ENCODE results near the gene ZNF462. TPM values are rescaled to one million over a fixed set of nuclear protein-coding genes. Genes with fewer than 3 reads are reported as not detected.

Gene ZNF462
- total RNA-seq, 1 experiment from 2014 or later = 20.6 TPM

DNA sequence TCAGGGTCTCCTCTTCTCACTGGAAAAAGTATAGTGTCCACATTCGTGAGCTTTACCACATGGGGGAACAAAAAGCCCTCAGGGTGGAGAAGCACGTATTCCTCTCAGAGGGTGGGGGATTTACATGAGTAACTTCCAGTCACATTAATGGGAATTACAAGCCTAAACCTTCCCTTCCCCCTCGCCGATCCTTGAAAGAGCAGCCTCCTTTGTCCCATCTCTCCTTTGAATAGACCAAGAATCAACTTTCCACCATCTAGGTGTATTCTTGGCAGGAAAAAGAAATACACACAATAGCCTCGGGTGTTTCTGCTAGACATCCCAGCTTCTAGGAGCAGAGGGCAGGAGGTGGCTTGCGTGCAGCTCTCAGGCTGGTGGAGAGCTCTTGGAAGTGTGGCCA lies 144.4 kb downstream of the ZNF462 start:
- no peak for DNase-seq (ENCODE audit: low read depth)

DNA sequence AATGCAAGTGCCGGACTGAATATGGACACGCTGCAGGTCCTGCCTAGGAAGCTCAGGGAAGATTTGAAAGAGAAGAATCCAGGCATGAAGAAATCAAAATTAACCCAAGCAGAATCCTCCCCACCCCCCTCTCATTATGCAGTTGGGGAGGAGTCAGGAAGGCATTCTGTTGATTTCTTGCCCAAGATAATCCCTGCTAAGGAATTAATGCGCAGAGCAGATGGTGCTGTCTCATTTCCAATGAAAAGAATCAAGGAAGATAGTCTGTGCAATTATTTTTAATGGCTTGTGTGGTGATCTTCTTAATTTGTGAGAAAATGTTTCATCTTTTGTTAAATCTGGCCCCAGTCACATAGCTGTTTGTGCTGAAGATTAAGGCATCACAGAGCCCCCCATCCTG lies 145.0 kb downstream of the ZNF462 start:
- DNase-seq (ENCODE audit: low read depth) = no peak

DNA sequence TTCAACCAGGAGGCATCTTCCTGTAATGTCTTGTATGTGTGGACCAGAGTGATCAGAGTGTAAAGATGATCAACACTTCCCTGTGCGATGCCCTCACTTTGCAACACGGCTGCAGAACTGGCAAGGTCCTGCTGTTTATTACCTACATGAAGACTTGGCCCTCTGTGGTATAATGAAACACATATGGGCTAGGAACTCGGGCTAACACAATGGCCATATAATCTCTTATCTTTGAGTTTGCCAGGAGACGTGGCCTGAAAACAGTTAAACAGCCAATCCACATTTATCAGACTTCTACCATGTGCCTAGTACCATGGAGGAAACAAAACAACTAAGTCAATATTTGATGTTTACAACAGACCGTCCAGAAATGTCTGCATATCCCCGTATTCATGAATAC lies 145.5 kb downstream of the ZNF462 start:
- no peak for DNase-seq (ENCODE audit: low read depth)

GRCh38 chr9:107016383-107016782 lies 153.4 kb downstream of the ZNF462 start:
- no peak for DNase-seq (ENCODE audit: low read depth)

GRCh38 chr9:107018861-107019545 lies 156.0 kb downstream of the ZNF462 start:
- DNase-seq (ENCODE audit: low read depth) = peak; percentile 89

DNA sequence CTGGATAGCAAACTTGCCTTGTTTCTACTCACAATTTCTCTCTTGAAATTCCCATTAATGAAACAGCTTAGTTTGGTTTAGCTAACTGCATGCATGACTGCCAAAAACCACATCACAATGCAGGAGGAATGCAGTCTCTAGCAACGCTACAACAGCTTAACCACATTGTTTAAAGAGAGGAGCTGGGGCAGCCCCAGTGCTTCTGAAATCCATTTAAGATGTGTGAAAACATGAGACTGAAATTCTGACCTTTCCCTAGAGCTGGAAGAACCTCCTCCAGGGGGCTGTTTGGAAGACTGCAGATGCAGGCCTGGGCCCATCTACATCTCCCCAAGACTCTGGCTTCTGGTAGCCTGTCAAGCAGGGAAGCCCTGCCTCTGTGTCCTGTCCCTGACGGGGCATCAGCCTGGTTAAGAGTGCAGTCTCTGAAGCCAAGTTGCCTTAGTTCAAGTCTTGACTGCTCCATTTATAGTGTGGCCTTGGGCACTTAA lies 157.1 kb downstream of the ZNF462 start:
- DNase-seq (ENCODE audit: low read depth) = peak; percentile 95

- peak; percentile 64 for DNase-seq (ENCODE audit: low read depth)
Measured at GRCh38 chr9:107024193-107024592, 161.2 kb downstream of the ZNF462 start.

GRCh38 chr9:107025260-107026035 lies 162.5 kb downstream of the ZNF462 start:
- no peak for DNase-seq (ENCODE audit: low read depth)

DNA sequence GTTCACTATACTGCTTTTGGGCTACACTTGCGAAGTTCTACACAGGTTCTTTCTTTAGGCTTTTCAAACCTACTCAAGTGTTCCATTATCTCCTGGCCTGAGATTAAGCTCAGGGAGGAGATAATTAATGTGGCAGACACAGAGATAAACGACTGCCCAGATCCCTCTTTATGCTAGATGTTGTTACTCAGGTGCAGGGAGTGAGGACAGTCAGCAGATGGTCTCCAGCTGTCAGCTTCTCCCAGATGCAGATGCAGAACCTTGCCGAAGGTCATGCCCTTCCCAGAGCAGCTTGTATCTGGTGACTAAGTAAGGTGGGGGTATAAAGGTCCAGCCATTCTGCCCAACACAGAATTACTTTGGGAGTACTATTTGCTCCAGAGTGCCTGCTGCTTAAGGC lies 166.2 kb downstream of the ZNF462 start:
- DNase-seq (ENCODE audit: low read depth) = no peak

- DNase-seq (ENCODE audit: low read depth) = no peak
Measured at GRCh38 chr9:107033966-107034365, 171.0 kb downstream of the ZNF462 start.

DNA sequence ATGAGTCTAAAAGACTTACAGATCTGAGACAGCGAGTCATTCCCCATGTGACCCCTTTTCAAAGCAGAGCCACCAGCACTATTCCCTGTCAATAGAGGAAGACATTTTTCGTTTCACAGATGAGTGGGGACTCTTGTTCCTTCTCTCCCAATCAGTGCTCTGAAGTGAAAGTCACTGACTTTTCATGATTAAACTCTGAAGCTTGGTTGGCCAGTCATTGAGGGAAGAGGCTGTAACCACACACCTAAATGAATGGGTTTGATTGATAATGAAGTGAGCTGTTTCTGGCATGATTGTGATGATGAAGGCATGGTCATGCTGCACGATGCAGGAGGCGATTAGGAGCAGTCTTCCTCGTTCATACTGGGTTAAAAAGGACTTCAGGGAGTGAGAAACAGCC lies 171.9 kb downstream of the ZNF462 start:
- no peak for DNase-seq (ENCODE audit: low read depth)

DNA sequence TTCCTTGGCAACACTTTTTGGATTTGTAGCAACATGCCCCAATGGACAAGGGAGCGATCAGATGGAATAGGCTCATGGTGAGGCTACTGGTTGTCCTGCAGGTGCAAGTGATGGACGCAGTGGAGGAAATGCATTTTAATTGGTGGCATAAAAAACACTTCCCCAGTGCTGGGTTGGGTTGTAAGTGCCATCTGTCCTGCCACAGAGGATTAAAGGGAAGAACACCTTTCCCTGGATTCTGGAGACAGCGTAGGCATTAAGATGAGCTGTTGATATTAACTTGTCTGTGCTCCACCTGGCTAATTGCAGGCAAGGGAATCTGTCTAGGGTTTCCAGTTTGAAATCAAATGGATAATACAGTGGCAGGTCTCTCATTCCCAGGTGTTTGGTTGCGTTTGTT lies 173.4 kb downstream of the ZNF462 start:
- DNase-seq (ENCODE audit: low read depth) = no peak

- DNase-seq (ENCODE audit: low read depth) = peak; percentile 92
Measured at GRCh38 chr9:107039542-107039941, 176.6 kb downstream of the ZNF462 start.

GRCh38 chr9:107042606-107043005 lies 179.6 kb downstream of the ZNF462 start:
- no peak for DNase-seq (ENCODE audit: low read depth)

GRCh38 chr9:107043886-107044285 lies 180.9 kb downstream of the ZNF462 start:
- DNase-seq (ENCODE audit: low read depth) = no peak

DNA sequence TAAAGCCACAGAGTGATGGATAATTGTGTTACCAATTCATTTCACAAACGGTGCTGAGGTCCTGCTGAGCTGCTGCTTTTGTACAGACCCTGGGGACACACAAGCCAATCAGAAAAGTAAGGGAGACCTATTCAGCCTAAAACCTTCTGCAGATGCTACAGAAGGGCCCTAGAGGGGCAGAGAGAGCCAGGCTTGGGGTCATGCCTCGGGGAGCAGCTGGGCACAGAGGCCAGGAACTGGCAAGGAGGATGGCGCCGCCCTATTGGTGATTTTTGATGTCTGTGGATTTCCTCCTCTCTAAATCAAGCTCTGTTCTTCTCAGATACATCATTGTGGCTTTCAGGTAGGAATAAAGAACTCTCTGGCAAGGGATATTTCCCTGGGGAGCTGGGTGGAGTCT lies 181.9 kb downstream of the ZNF462 start:
- no peak for DNase-seq (ENCODE audit: low read depth)

GRCh38 chr9:107046692-107047091 lies 183.7 kb downstream of the ZNF462 start:
- DNase-seq (ENCODE audit: low read depth) = no peak

DNA sequence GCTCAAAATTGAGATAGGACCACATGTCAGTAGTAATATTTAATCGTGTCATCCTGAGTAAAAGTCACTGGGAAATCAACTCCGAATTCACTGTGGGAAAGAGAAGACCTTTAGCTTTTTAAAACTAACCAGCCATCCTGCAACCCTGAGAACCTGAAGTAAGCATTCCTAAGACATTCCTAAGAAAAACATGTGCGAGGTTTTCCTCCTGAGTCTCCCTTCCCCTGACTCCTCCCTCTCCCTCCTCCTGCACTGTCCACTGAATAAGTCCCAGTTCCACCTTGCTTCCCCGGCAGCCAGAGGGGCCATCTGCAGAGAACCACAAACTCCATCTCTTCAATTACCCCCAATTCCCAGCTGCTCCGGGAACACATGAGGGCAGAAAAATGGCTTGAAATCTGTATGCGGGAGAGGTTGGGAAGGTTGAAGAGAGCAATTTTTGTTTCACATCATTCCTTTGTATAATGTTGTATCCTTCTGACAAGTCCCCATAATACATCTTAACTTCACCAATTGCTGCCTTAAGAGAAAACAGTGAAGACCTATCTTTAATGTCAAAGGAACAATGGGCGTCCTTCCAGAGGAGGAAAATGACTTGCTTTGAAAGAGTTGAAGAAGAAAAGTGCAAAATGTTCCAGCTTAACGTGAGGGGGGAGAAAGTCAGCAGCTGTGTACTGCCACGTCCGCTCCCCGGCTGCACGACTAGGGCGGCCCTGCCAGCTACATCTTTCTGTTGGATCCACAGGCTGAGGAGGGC lies 186.3 kb downstream of the ZNF462 start:
- no peak for DNase-seq (ENCODE audit: low read depth)

DNA sequence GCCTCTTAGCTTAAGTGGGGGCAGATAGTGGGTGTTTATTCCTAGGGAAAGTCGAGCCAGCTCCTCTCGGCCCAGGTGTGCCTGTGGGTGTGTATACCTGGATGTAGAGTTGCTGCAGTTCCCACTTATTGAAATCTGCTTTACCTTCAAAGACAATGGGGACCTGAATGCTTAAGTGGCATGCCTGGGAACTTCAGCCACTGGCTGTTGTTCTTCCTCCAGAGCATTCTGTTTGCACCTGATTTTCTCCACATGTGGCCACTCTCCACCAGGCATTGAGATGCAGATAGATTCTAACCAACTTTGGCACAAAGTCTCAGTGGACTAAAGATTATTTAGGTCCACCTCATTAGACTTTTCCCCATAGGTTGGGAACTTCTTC lies 186.8 kb downstream of the ZNF462 start:
- DNase-seq (ENCODE audit: low read depth) = no peak

DNA sequence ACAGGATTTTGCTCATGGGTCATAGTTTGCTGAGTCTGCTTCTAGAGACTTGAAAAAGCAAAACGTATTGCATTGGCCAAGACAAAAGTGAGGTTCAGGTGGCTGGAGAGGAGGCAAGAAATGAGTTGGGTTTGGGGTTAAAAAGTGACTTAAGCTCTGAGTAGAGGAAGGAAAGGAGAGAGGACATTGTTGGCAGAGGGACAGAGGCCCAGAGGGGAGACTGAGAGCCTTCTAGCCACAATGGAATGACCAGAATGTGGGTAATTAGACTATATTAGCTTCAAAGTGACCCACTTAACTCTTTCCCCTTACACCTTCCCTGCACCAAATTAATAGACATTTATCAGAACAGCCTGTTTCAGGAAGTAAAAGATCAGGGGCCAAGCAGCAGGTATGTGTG lies 188.4 kb downstream of the ZNF462 start:
- no peak for DNase-seq (ENCODE audit: low read depth)

GRCh38 chr9:107054146-107054545 lies 191.2 kb downstream of the ZNF462 start:
- DNase-seq (ENCODE audit: low read depth) = no peak

- no peak for DNase-seq (ENCODE audit: low read depth)
Measured at GRCh38 chr9:107059220-107059619, 196.3 kb downstream of the ZNF462 start.

- no peak for DNase-seq (ENCODE audit: low read depth)
Measured at GRCh38 chr9:107060062-107060461, 197.1 kb downstream of the ZNF462 start.

All from Daoy (cell line).